Astrocyte of the spinal cord (primary cell): Measurements from ENCODE around the gene TAPBPL.
"Not testable (repeated sequence)": the region's sequence is repeated elsewhere in the genome, so short reads cannot be mapped to it uniquely, and the experiment has no call there.

Experiments used
- DNase-seq: peaks from one replicate; pipeline ENCODE4 v3.0.0; 2011; ENCODE audit warnings: low read depth, low spot score
- H3K4me3 ChIP-seq: 2 replicates; pipeline ENCODE4 v1.5.1; 2011; ENCODE audit warnings: low read depth, mild to moderate bottlenecking, low read length, moderate library complexity
- in situ Hi-C: cut with HindIII; loops from 2 replicates; pipeline ENCODE4 v1.10.0; 2017; ENCODE audit warnings: low sequenced_read_pairs
- TF ChIP-seq, protein P1 (sequence below): IDR thresholded peaks from 2 replicates; pipeline ENCODE4 v1.5.1; 2012; ENCODE audit warnings: low read depth, mild to moderate bottlenecking, low read length, inconsistent platforms

TAPBPL gene

DNA sequence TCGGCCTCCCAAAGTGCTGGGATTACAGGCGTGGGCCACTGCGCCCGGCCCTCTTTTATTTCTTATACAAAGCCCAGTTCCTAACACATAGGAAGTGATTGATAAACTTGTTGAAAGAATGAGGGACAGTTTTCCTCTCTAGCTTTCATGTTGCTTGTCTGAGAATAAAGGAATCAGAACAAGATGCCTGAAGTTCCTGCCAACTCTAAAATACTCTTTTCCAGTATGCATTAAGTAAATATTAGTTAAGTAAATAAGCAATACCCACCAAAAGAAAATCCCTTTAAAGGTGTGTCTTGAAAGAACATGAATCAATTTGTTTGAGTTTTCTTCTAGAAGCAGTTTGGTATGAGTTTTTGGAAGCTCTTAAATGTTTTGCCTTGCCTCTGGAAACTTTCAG, 31.5 kb upstream of the TAPBPL start:
- TF ChIP-seq, protein P1, sequence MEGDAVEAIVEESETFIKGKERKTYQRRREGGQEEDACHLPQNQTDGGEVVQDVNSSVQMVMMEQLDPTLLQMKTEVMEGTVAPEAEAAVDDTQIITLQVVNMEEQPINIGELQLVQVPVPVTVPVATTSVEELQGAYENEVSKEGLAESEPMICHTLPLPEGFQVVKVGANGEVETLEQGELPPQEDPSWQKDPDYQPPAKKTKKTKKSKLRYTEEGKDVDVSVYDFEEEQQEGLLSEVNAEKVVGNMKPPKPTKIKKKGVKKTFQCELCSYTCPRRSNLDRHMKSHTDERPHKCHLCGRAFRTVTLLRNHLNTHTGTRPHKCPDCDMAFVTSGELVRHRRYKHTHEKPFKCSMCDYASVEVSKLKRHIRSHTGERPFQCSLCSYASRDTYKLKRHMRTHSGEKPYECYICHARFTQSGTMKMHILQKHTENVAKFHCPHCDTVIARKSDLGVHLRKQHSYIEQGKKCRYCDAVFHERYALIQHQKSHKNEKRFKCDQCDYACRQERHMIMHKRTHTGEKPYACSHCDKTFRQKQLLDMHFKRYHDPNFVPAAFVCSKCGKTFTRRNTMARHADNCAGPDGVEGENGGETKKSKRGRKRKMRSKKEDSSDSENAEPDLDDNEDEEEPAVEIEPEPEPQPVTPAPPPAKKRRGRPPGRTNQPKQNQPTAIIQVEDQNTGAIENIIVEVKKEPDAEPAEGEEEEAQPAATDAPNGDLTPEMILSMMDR: no peak
- in situ Hi-C loops: no loop called here
- no peak for DNase-seq
- H3K4me3 ChIP-seq: no peak overlapping the region

DNA sequence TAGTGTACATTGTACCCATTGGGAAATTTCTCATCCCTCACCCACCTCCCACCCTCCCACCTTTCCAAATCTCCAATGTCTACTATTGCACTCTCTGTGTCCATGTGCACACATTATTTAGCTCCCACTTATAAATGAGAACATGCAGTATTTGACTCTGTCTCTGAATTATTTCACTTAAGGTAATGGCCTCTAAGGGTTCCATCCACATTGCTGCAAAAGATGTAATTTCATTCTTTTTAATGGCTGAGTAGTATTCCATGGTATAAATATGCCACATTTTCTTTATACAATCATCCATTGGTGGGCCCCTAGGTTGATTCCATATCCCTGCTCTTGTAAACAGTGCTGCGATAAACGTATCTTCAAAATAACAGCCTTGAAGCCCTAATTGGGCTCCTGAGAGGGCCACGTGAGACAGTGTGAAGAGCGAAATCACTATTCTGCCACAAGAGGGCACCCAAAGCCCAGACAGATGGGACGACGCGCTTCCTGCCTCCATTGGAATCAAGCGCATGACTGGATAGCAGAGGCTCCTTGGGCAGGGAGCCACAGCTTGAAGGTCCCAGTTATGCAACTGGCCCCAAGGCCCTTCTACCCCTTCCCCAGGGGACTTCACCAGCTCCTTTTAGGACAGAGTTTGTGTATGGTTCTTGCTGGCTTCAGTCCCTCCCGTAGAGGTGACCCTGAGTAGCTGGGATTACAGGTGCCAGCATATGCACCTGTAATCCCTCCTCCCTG, 28.4 kb upstream of the TAPBPL start:
- in situ Hi-C loops: no loop called here
- H3K4me3 ChIP-seq: no peak overlapping the region
- DNase-seq: peak; percentile 89
- TF ChIP-seq, protein P1: peak; percentile 79

DNA sequence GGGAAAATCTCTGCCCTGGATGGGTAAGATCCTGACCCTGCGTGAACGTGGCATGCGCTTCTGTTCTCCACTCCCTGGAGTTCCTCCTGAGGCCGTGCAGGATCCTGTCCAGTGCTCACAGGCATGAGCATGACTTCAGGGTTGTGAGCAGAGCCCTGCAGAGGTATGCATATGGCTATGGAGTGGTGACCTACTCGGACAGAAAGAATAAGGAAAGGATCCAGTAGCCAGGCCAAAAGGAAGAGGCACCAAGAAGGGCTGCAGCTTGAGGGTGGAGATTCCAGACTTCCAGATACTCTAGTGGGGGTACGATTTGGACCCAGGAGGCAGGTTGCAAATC, 27.9 kb upstream of the TAPBPL start:
- no peak for DNase-seq
- TF ChIP-seq, protein P1: no peak
- no peak overlapping the region for H3K4me3 ChIP-seq
- in situ Hi-C loops: no loop called here

DNA sequence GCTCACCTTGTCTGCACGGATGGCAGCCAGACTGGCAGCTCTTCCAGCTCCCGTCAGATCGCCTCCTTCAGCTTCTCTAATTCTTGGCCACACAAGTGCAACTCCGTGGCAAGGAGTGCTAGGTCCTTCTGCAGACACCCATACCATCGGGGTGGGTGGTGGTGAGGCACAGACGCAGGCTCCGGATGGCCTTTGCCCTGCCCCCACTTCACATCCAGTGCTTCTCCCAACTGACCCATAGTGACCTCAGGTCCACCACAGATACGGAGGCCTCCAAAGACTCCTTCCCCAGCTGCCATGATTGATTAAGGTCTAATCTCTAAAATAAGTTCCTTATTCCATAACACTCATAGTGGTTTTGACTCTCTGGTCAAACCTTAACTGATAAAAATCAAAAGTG, 27.0 kb upstream of the TAPBPL start:
- TF ChIP-seq, protein P1: no peak
- no peak overlapping the region for H3K4me3 ChIP-seq
- DNase-seq: no peak
- in situ Hi-C loops: no loop called here

DNA sequence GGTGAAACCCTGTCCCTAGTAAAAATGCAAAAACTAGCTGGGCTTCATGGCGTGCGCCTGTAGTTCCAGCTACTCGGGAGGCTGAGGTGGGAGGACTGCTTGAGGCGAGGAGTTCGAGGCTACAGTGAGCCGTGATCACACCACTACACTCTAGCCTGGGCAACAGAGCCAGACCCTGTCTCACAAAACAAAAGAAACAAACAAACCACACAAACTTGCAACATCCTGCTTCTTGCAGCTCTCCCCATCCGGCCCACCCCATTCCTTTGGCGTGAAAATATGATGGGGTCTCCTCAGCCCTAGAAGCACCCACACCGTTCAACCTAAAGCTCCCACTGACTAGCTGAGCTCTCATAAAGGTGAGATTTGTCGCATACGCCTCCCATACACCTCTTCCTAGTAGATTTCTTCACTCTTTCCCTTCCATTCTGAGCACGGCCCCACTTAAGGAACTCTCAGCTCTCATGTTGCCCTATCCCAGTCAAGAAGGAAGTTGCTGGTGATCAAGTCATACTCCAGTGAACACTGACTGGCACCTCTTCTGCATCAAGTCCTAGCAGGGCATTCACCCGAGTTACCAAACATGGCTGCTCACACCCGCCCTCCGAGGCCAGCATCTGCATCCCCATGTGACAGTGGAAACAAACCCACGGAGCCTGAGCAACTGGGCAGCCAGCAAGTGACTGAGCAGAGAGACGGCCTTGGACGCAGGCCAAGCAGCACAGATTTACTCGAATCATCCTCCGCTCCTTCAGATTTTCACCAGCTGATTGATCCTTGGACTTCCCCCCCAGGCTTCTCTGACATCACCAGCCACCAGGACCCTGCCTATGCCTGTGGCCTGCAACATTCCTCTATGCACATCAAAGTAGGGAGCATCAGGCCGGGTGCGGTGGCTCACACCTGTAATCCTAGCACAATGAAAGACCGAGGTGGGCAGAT, 26.0 kb upstream of the TAPBPL start:
- DNase-seq: no peak
- in situ Hi-C loops: no loop called here
- H3K4me3 ChIP-seq: no peak overlapping the region
- TF ChIP-seq, protein P1: no peak

DNA sequence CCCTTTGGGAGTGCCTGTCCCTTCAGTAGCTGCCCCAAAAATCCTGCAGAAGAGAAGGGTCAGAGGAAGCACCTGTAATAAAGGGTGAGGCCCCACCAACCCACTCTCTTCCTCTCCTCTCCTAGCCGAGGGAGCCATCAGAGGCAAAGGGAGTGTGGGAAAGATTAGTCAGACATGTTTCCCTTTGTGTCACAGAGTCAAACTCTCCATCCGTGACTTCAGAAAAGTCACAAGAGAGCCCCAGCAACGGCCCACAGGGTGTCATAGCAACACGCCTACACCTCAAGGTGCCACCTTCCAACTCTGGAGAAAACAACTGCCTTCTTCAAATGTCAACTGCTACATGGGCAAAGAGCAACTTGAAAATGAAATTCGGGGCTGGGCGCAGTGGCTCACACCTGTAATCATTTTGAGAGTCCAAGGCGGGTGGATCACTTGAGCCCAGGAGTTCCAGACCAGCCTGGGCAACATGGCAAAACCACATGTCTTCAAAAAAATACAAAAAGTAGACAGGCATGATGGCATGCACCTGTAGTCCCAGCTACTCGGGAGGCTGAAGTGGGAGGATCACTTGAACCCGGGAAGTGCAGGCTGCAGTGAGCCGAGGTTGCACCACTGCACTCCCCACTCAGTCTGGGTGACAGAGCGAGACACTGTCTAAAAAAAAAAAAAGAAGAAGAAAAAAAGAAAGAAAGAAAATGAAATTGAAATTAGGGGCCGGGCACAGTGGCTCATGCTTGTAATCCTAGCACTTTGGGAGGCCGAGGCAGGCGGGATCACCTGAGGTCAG, 24.8 kb upstream of the TAPBPL start:
- in situ Hi-C loops: no loop called here
- H3K4me3 ChIP-seq: no peak overlapping the region
- TF ChIP-seq, protein P1: no peak
- DNase-seq: no peak

DNA sequence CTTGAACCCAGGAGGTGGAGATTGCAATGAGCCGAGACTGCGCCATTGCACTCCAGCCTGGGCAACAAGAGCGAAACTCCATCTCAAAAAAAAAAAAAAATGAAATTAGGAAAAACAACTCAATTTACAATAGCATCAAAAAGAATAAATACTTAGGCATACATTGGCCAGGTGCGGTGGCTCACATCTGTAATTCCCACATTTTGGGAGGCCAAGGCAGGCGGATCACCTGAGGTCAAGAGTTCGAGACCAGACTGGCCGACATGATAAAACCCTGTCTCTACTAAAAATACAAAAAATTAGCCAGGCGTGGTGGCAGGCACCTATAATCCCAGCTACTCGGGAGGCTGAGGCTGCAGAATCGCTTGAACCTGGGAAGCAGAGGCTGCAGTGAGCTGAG, 24.0 kb upstream of the TAPBPL start:
- DNase-seq, H3K4me3 ChIP-seq, in situ Hi-C loops: not testable (repeated sequence)
